ENCODE measurements around the gene MMD2. TPM values are rescaled to one million over a fixed set of nuclear protein-coding genes. Genes with fewer than 3 reads are reported as not detected.

Gene MMD2
- total RNA-seq, 5 donors from 2014 or later (not counting 1 experiment from before 2014, with no cell fraction given) = not detected

DNA sequence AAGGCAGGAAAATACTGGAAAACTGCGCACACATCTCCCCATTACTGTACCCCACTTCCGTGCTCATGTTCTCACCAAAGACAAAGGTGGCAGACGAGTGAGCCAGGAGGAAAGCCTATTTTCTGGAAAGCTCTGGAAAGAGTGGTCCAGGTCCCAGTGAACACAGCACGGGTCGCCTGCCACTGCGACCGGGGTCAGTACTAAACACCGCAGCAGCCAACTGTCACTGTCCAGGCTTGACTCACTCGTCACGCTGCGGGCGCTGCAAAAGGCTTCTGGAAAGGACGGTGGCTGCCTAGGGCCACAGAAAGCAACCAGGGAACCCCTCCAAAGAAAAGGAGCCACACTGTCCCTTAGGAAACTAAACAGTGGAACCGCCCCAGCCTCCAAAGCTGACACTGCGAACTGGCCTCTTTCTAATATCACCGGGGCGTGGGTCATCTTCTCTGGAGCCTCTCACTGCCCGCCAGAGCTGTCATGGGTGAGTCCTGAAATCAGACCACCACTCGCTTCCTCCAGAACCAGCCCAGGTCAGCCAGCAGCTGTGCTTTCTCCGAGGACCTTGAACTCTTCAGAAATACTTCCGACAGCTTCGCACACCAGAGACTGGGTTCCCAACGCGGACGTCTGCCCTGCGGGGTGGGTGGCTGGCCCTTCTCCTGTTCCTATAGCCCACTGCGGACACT lies 79.4 kb downstream of the MMD2 start:
- H3K27ac Mint-ChIP-seq = no peak overlapping the region
- POLR2A ChIA-PET = no interaction called here
- H3K36me3 Mint-ChIP-seq = no peaks in the 10 kb centered on the region
- H3K36me3 ChIP-seq (ENCODE audit: control insufficient read depth in 2 of 2, extremely low read depth in 1 of 2, insufficient read depth in 1 of 2, low read length in 1 of 2) = no peaks in the 10 kb centered on the region
- peaks cover 0 to 11% of the 10 kb centered on the region in 2 experiments for H3K4me1 ChIP-seq (ENCODE audit: control insufficient read depth in 1 of 2, extremely low read depth in 1 of 2, insufficient read depth in 2 of 2, low read length in 2 of 2)
- no peaks in the 10 kb centered on the region for H3K9me3 Mint-ChIP-seq
- DNase-seq = no peak
- no peak for ATAC-seq (replicated peaks in 1 of 4)
- CTCF ChIA-PET = no interaction called here
- H3K27me3 ChIP-seq (replicated peaks in 1 of 2; ENCODE audit: control insufficient read depth in 2 of 2, extremely low read depth in 1 of 2, insufficient read depth in 2 of 2, low read length in 1 of 2) = peaks cover 8 to 70% of the 10 kb centered on the region in 2 experiments
- H3K9me3 ChIP-seq = no peaks in the 10 kb centered on the region
- 93% methylated on average over 25 of the region's 27 CpGs for WGBS (ENCODE audit: insufficient coverage)
- no peak overlapping the region for H3K4me3 Mint-ChIP-seq
- H3K27ac ChIP-seq (ENCODE audit: low read length) = no peak overlapping the region
- H3K27me3 Mint-ChIP-seq = peaks cover 20 to 49% of the 10 kb centered on the region in 2 donors
- H3K4me1 Mint-ChIP-seq = peaks cover 12 to 17% (median 12%) of the 10 kb centered on the region in 3 donors
- no peak overlapping the region for H3K4me3 ChIP-seq (ENCODE audit: control insufficient read depth in 1 of 2, extremely low read depth in 1 of 2, low read length in 1 of 2)

- Histone ChIP-seq H3K27ac (ENCODE audit: low read length) (no peak overlapping the region), H3K36me3 (ENCODE audit: control insufficient read depth in 2 of 2, extremely low read depth in 1 of 2, insufficient read depth in 1 of 2, low read length in 1 of 2) (no peaks in the 10 kb centered on the region), H3K4me1 (ENCODE audit: control insufficient read depth in 1 of 2, extremely low read depth in 1 of 2, insufficient read depth in 2 of 2, low read length in 2 of 2) (peaks cover 0 to 8% of the 10 kb centered on the region in 2 experiments), H3K4me3 (ENCODE audit: control insufficient read depth in 1 of 2, extremely low read depth in 1 of 2, low read length in 1 of 2) (no peak overlapping the region), H3K27me3 (replicated peaks in 1 of 2; ENCODE audit: control insufficient read depth in 2 of 2, extremely low read depth in 1 of 2, insufficient read depth in 2 of 2, low read length in 1 of 2) (peaks cover 4 to 71% of the 10 kb centered on the region in 2 experiments), H3K9me3 (no peaks in the 10 kb centered on the region)
- ATAC-seq (replicated peaks in 1 of 4) (no peak), DNase-seq (no peak)
- CTCF ChIA-PET = no interaction called here
- H3K27me3 Mint-ChIP-seq = peaks cover 20 to 42% of the 10 kb centered on the region in 2 donors
- H3K4me1 Mint-ChIP-seq = peaks cover 12% of the 10 kb centered on the region in 3 donors
- WGBS (ENCODE audit: insufficient coverage) = 86% methylated on average over 35 of the region's 45 CpGs
- H3K4me3 Mint-ChIP-seq = no peak overlapping the region
- H3K9me3 Mint-ChIP-seq = no peaks in the 10 kb centered on the region
- POLR2A ChIA-PET = no interaction called here
- H3K36me3 Mint-ChIP-seq = no peaks in the 10 kb centered on the region
- no peak overlapping the region for H3K27ac Mint-ChIP-seq
Measured at GRCh38 chr7:4878336-4879335, 80.4 kb downstream of the MMD2 start.

- Histone ChIP-seq H3K36me3 (ENCODE audit: control insufficient read depth in 2 of 2, extremely low read depth in 1 of 2, insufficient read depth in 1 of 2, low read length in 1 of 2) (no peaks in the 10 kb centered on the region), H3K27ac (ENCODE audit: low read length) (no peak overlapping the region), H3K27me3 (replicated peaks in 1 of 2; ENCODE audit: control insufficient read depth in 2 of 2, extremely low read depth in 1 of 2, insufficient read depth in 2 of 2, low read length in 1 of 2) (peaks cover 0 to 74% of the 10 kb centered on the region in 2 experiments), H3K9me3 (no peaks in the 10 kb centered on the region), H3K4me3 (ENCODE audit: control insufficient read depth in 1 of 2, extremely low read depth in 1 of 2, low read length in 1 of 2) (no peak overlapping the region), H3K4me1 (ENCODE audit: control insufficient read depth in 1 of 2, extremely low read depth in 1 of 2, insufficient read depth in 2 of 2, low read length in 2 of 2) (no peaks in the 10 kb centered on the region)
- ChIA-PET CTCF (no interaction called here), POLR2A (no interaction called here)
- 94% methylated on average over 17 of the region's 18 CpGs for WGBS (ENCODE audit: insufficient coverage)
- no peaks in the 10 kb centered on the region for H3K9me3 Mint-ChIP-seq
- no peaks in the 10 kb centered on the region for H3K36me3 Mint-ChIP-seq
- no peak for ATAC-seq (replicated peaks in 1 of 4)
- no peaks in the 10 kb centered on the region for H3K4me1 Mint-ChIP-seq
- H3K27me3 Mint-ChIP-seq = peaks cover 19 to 50% of the 10 kb centered on the region in 2 donors
- no peak for DNase-seq
- H3K27ac Mint-ChIP-seq = no peak overlapping the region
- no peak overlapping the region for H3K4me3 Mint-ChIP-seq
Measured at GRCh38 chr7:4876586-4876985, 82.4 kb downstream of the MMD2 start.

- WGBS (ENCODE audit: insufficient coverage) = 81% methylated on average over 8 of the region's 15 CpGs
- Histone ChIP-seq H3K36me3 (ENCODE audit: control insufficient read depth in 2 of 2, extremely low read depth in 1 of 2, insufficient read depth in 1 of 2, low read length in 1 of 2) (no peaks in the 10 kb centered on the region), H3K4me1 (ENCODE audit: control insufficient read depth in 1 of 2, extremely low read depth in 1 of 2, insufficient read depth in 2 of 2, low read length in 2 of 2) (no peaks in the 10 kb centered on the region), H3K9me3 (no peaks in the 10 kb centered on the region), H3K27me3 (replicated peaks in 1 of 2; ENCODE audit: control insufficient read depth in 2 of 2, extremely low read depth in 1 of 2, insufficient read depth in 2 of 2, low read length in 1 of 2) (peaks cover 0 to 74% of the 10 kb centered on the region in 2 experiments), H3K27ac (ENCODE audit: low read length) (no peak overlapping the region), H3K4me3 (ENCODE audit: control insufficient read depth in 1 of 2, extremely low read depth in 1 of 2, low read length in 1 of 2) (no peak overlapping the region)
- H3K9me3 Mint-ChIP-seq = no peaks in the 10 kb centered on the region
- H3K4me1 Mint-ChIP-seq = peaks cover 2 to 5% (median 4%) of the 10 kb centered on the region in 3 donors
- H3K27me3 Mint-ChIP-seq = peaks cover 16 to 55% of the 10 kb centered on the region in 2 donors
- ATAC-seq (replicated peaks in 1 of 4) (no peak), DNase-seq (no peak)
- no peak overlapping the region for H3K27ac Mint-ChIP-seq
- ChIA-PET POLR2A (no interaction called here), CTCF (no interaction called here)
- H3K36me3 Mint-ChIP-seq = no peaks in the 10 kb centered on the region
- no peak overlapping the region for H3K4me3 Mint-ChIP-seq
Measured at GRCh38 chr7:4875391-4875790, 83.6 kb downstream of the MMD2 start.

- Histone ChIP-seq H3K27me3 (replicated peaks in 1 of 2; ENCODE audit: control insufficient read depth in 2 of 2, extremely low read depth in 1 of 2, insufficient read depth in 2 of 2, low read length in 1 of 2) (peaks cover 3 to 60% of the 10 kb centered on the region in 2 experiments), H3K4me3 (ENCODE audit: control insufficient read depth in 1 of 2, extremely low read depth in 1 of 2, low read length in 1 of 2) (no peak overlapping the region), H3K4me1 (ENCODE audit: control insufficient read depth in 1 of 2, extremely low read depth in 1 of 2, insufficient read depth in 2 of 2, low read length in 2 of 2) (no peaks in the 10 kb centered on the region), H3K9me3 (no peaks in the 10 kb centered on the region), H3K27ac (ENCODE audit: low read length) (no peak overlapping the region), H3K36me3 (ENCODE audit: control insufficient read depth in 2 of 2, extremely low read depth in 1 of 2, insufficient read depth in 1 of 2, low read length in 1 of 2) (no peaks in the 10 kb centered on the region)
- no peak for DNase-seq
- Mint-ChIP-seq H3K9me3 (peaks cover 0 to 2% (median 0%) of the 10 kb centered on the region in 3 donors), H3K27me3 (peaks cover 15 to 43% of the 10 kb centered on the region in 2 donors), H3K4me3 (no peak overlapping the region), H3K36me3 (no peaks in the 10 kb centered on the region), H3K4me1 (peaks cover 2 to 5% (median 4%) of the 10 kb centered on the region in 3 donors), H3K27ac (no peak overlapping the region)
- ATAC-seq (replicated peaks in 1 of 4) = no peak
- WGBS (ENCODE audit: insufficient coverage) = 89% methylated on average over 20 of the region's 31 CpGs
- ChIA-PET CTCF (no interaction called here), POLR2A (no interaction called here)
Measured at GRCh38 chr7:4873071-4873944, 85.7 kb downstream of the MMD2 start.

All from T-cell (primary cell).